ENCODE results near the gene MYH7.

Gene MYH7

GRCh38 chr14:23382731-23383440 lies 52.6 kb downstream of the MYH7 start:
- DNase-seq (ENCODE audit: low read depth): no peak
- no peak for TF ChIP-seq CTCF (conservative IDR thresholded peaks at IDR 0.05; ENCODE audit: low read length)

DNA sequence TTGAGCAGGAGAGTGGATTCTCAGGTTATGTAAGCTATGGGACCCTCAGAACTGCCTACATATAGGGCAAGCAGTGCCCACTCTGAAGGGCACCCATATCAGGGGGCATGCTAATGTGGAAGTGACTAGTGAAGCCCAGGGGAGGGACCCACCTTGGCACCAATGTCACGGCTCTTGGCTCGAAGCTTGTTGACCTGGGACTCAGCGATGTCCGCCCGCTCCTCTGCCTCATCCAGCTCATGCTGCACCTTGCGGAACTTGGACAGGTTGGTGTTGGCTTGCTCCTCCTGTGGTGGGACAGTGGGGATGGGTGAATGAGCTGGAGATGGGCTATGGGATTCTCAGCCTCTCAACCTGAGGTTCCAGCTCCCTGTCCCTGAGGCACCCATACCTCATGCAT lies 53.2 kb downstream of the MYH7 start:
- no peak for DNase-seq (ENCODE audit: low read depth)
- TF ChIP-seq CTCF (conservative IDR thresholded peaks at IDR 0.05; ENCODE audit: low read length): no peak
- no peak overlapping the region for H3K4me3 ChIP-seq (ENCODE audit: low read length)

More at GRCh38 chr14:23382731-23383440, 52.6 kb downstream of the MYH7 start:
- no peak overlapping the region for H3K4me3 ChIP-seq (ENCODE audit: low read length)

DNA sequence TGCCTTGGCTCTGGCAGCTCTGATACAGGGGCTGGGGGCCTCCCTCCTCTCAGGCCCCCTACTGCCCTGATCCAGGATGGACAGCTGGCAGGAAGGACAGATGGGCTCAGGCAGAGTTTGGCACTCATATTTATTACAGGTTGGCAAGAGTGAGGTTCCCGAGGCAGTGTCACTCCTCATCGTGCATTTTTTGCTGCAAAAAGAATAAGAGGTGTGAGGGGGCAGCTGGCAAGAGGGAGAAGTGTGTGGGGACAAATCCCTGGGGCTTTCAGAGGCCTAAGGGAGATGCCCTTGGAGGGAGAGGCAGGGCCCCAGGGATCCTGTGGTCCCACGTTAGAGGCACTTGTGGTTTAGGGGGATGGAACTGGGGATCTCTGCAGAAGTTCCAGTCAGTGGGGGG lies 53.6 kb downstream of the MYH7 start:
- no peak for DNase-seq (ENCODE audit: low read depth)
- no peak overlapping the region for H3K4me3 ChIP-seq (ENCODE audit: low read length)
- no peak for TF ChIP-seq CTCF (conservative IDR thresholded peaks at IDR 0.05; ENCODE audit: low read length)

GRCh38 chr14:23380976-23381375 lies 54.5 kb downstream of the MYH7 start:
- no peak overlapping the region for H3K4me3 ChIP-seq (ENCODE audit: low read length)
- TF ChIP-seq CTCF (conservative IDR thresholded peaks at IDR 0.05; ENCODE audit: low read length): no peak
- no peak for DNase-seq (ENCODE audit: low read depth)

DNA sequence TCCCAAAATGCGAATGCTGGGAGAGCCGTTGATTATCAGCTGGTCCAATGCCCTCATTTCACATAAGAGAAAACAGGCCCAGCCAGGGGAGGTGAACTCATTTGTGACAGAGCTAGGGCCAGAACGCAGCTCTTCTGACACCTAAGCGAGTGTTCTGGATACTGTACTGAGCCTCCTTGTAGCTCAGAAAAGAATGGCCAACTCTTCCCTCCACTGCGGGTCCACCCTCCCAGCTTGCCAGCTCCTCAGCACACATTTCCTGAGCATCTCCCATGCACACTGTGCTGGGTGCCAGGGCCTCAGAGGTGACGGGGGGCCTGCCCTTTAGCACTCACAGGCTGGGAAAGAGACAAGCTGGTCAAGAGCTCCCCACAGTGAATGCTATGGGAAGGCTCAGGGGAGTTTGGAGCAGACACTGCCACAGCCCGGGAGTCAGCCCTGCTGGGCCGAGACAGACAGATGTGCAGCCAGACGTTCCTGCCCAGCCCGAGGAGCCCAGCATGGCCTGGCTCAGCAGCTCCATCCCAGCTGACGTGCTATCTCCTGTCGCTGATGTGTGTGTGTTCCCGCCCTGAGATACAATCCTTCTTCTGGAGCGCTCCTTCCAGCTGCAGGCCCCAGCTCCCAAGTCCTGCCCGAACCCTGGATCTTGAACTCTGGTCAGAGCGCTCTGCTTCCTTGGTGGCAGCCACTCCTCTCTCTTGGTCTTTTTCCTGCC lies 55.1 kb downstream of the MYH7 start:
- no peak for DNase-seq (ENCODE audit: low read depth)
- no peak for TF ChIP-seq CTCF (conservative IDR thresholded peaks at IDR 0.05; ENCODE audit: low read length)

DNA sequence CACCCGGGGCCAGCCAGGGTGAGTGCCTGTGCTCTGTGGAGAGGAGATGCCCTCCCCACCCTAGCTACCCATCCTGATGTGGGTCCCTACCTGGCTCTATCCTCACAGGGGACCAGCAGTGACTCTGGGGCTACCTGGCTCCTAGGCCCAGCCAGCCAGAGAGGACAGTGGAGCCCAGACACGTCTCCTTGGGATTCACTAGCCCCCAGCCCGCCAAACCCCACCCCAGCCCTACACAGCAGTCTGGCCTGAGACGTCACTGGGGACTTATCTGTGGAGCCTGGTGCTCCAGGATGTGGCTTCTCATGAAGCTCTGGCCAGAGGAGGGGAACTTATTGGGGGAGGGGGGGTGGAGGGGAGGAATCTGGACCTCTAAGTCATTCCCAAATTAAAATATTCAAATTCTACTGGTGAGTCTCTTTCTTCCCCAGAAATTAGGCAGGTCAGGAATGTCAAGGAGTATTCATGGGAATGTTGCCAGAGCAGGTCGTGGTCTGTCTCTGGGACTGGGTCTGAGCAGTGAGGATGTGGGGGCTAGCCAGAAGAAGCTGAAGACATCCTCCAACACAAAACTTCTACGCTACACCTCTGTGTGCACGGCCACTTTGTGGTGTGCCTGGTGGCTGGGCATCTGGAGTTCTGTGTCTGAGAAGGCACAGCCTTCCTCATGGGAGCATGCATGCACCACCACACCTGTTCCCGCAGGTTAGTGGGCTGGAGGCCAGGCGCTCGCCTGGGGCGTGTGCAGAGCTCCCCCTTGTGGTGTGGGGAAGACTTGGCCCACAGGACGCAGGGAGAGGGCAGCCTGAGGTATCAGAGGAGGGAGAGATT lies 55.9 kb downstream of the MYH7 start:
- DNase-seq (ENCODE audit: low read depth): peak; percentile 9
- TF ChIP-seq CTCF (conservative IDR thresholded peaks at IDR 0.05; ENCODE audit: low read length): peak; percentile 96
- H3K4me3 ChIP-seq (ENCODE audit: low read length): no peak overlapping the region

More for the DNA sequence above, 55.1 kb downstream of the MYH7 start:
- no peak overlapping the region for H3K4me3 ChIP-seq (ENCODE audit: low read length)

Measured in AG10803 (cell line).